Measurements from ENCODE around the gene ACSF2. TPM values are rescaled to one million over a fixed set of nuclear protein-coding genes. Genes with fewer than 3 reads are reported as not detected.
A peak's percentile ranks its signal among the peaks of the same experiment; 100 is the strongest.

Gene ACSF2
- total RNA-seq, 2 donors from 2014 or later: 49.0 to 111 TPM

- 89% methylated on average over 8 of the region's 9 CpGs for WGBS
- no peaks in the 10 kb centered on the region for H3K36me3 ChIP-seq
- no peaks in the 10 kb centered on the region for H3K9me3 ChIP-seq
- intact Hi-C loops (cut with DNase I): no loop called here
- no peaks in the 10 kb centered on the region for H3K4me1 ChIP-seq (replicated peaks)
- H3K27ac ChIP-seq: no peak overlapping the region
- DNase-seq (ENCODE audit: low spot score): no peak
- H3K27me3 ChIP-seq (replicated peaks; ENCODE audit: insufficient read depth): no peaks in the 10 kb centered on the region
- TF ChIP-seq POLR2A (IDR thresholded peaks at IDR 0.05) (no peak), POLR2AphosphoS5 (IDR thresholded peaks at IDR 0.05) (no peak), CTCF (IDR thresholded peaks at IDR 0.05) (no peak)
- no peak overlapping the region for H3K4me3 ChIP-seq
Measured at GRCh38 chr17:50502301-50502990, 76.4 kb downstream of the ACSF2 start.

- no peaks in the 10 kb centered on the region for H3K36me3 ChIP-seq
- DNase-seq (ENCODE audit: low spot score): no peak
- H3K4me3 ChIP-seq: no peak overlapping the region
- no peaks in the 10 kb centered on the region for H3K27me3 ChIP-seq (replicated peaks; ENCODE audit: insufficient read depth)
- whole genome bisulfite sequencing: 64% methylated on average over 7 of the region's 7 CpGs
- H3K4me1 ChIP-seq (replicated peaks): no peaks in the 10 kb centered on the region
- intact Hi-C loops (cut with DNase I): no loop called here
- TF ChIP-seq POLR2AphosphoS5 (IDR thresholded peaks at IDR 0.05) (no peak), POLR2A (IDR thresholded peaks at IDR 0.05) (no peak), CTCF (IDR thresholded peaks at IDR 0.05) (no peak)
- H3K27ac ChIP-seq: no peak overlapping the region
- H3K9me3 ChIP-seq: no peaks in the 10 kb centered on the region
Measured at GRCh38 chr17:50505591-50506130, 79.6 kb downstream of the ACSF2 start.

- no peaks in the 10 kb centered on the region for H3K36me3 ChIP-seq
- no peaks in the 10 kb centered on the region for H3K27me3 ChIP-seq (replicated peaks; ENCODE audit: insufficient read depth)
- no peaks in the 10 kb centered on the region for H3K9me3 ChIP-seq
- 86% methylated on average over 7 of the region's 7 CpGs for WGBS
- no peak overlapping the region for H3K27ac ChIP-seq
- no peaks in the 10 kb centered on the region for H3K4me1 ChIP-seq (replicated peaks)
- no peak for DNase-seq (ENCODE audit: low spot score)
- TF ChIP-seq POLR2AphosphoS5 (IDR thresholded peaks at IDR 0.05) (no peak), CTCF (IDR thresholded peaks at IDR 0.05) (no peak), POLR2A (IDR thresholded peaks at IDR 0.05) (no peak)
- no peak overlapping the region for H3K4me3 ChIP-seq
- intact Hi-C loops (cut with DNase I): no loop called here
Measured at GRCh38 chr17:50506298-50506697, 80.3 kb downstream of the ACSF2 start.

GRCh38 chr17:50507871-50508572 lies 82.0 kb downstream of the ACSF2 start, which contains the start of gene MYCBPAP:
Gene MYCBPAP (plus strand): TSS chr17:50508439. CDS start chr17:50508675, 236 bp downstream.
- intact Hi-C loops (cut with DNase I): no loop called here
- DNase-seq (ENCODE audit: low spot score): peak; percentile 74
- Histone ChIP-seq H3K27ac (peak within 1 kb of the TSS; percentile 77 to 85), H3K27me3 (replicated peaks; ENCODE audit: insufficient read depth) (no peaks in the 10 kb centered on the region), H3K36me3 (no peaks in the 10 kb centered on the region), H3K4me3 (peak within 1 kb of the TSS; percentile 53 to 59), H3K9me3 (no peaks in the 10 kb centered on the region), H3K4me1 (replicated peaks) (no peaks in the 10 kb centered on the region)
- WGBS: 5% methylated on average over 51 of the region's 66 CpGs
- TF ChIP-seq POLR2AphosphoS5 (IDR thresholded peaks at IDR 0.05) (peak; percentile 31), CTCF (IDR thresholded peaks at IDR 0.05) (peak in 3 of 4 experiments; percentile 18 to 44 (median 20)), POLR2A (IDR thresholded peaks at IDR 0.05) (peak; percentile 38)
